A549 (cell line): ENCODE results near the gene MSI2. TPM values are rescaled to one million over a fixed set of nuclear protein-coding genes. Genes with fewer than 3 reads are reported as not detected.

ENCODE experiments used
- ATAC-seq, 2 experiments: fragments of 200-7000 bp in 1 of 2; fragments of >200 bp in 1 of 2; cut with Nextera tagmentation in 1 of 2; cut with Tn5 transposase in 1 of 2; 3 replicates each; pipeline versions ENCODE4 v1.8.0 to v1.9.1; 2018 to 2020; ENCODE audit warnings: mild to moderate bottlenecking in 1 of 2, moderate library complexity in 1 of 2
- CTCF ChIA-PET: fragments of 300-600 bp; sonication (Branson Sonifier 250); formaldehyde crosslinking; extraction: SDS; loops from one replicate; lab custom pipeline; 2021; ENCODE audit warnings: antibody characterized with exemption, inconsistent platforms; lab: Yijun Ruan, JAX
- POLR2A ChIA-PET: fragments of 350-600 bp; formaldehyde crosslinking; extraction: SDS; loops from one replicate; lab custom pipeline; 2021; ENCODE audit warnings: antibody characterized with exemption, inconsistent platforms; lab: Yijun Ruan, JAX
- DNase-seq, 2 experiments: peaks; one replicate each; pipeline versions ENCODE4 v3.0.0 to v3.0.0-alpha.2; 2011 to 2016; ENCODE audit warnings: low read depth in 1 of 2, low spot score in 1 of 2
- FAIRE-seq: peaks from 2 replicates; lab custom pipeline; 2011; peaks lifted over from hg19 to GRCh38; lab: Jason Lieb, UNC
- H3K27ac ChIP-seq, 2 experiments: fragments of >200 bp; sonication (Bioruptor Twin); formaldehyde crosslinking; 3 replicates each; pipeline ENCODE4 v1.5.1; 2016 to 2017
- H3K4me1 ChIP-seq: fragments of >200 bp; sonication (Bioruptor Twin); formaldehyde crosslinking; 3 replicates; pipeline ENCODE4 v1.6.1; 2016
- H3K4me2 ChIP-seq: fragments of >200 bp; sonication (Bioruptor Twin); formaldehyde crosslinking; 3 replicates; pipeline ENCODE4 v1.6.1; 2016
- H3K4me3 ChIP-seq: fragments of >200 bp; sonication (Bioruptor Twin); formaldehyde crosslinking; 3 replicates; pipeline ENCODE4 v1.5.1; 2016
- H3K9me3 ChIP-seq: fragments of >200 bp; sonication (Bioruptor Twin); formaldehyde crosslinking; 3 replicates; pipeline ENCODE4 v1.6.1; 2016
- CBX2 ChIP-seq: fragments of 200-600 bp; sonication (generic); IDR thresholded peaks from 2 replicates; pipeline ENCODE4 v1.6.1; 2016; ENCODE audit warnings: low read depth, mild to moderate bottlenecking, borderline replicate concordance
- CHD2 ChIP-seq: fragments of 150-350 bp; IDR thresholded peaks from 2 replicates; pipeline ENCODE4 v1.6.1; 2014; ENCODE audit warnings: low read length; ENCODE audit not compliant: partially characterized antibody
- EHF ChIP-seq: fragments of 250-450 bp; sonication (Bioruptor Pico); IDR thresholded peaks from 2 replicates; pipeline ENCODE4 v1.5.0; 2020; ENCODE audit warnings: mild to moderate bottlenecking
- FOSB ChIP-seq: fragments of 250-450 bp; sonication (Bioruptor Pico); IDR thresholded peaks from 2 replicates; pipeline ENCODE4 v1.5.0; 2020; ENCODE audit warnings: mild to moderate bottlenecking, moderate library complexity
- FOXS1 ChIP-seq: fragments of 250-450 bp; sonication (Bioruptor Pico); IDR thresholded peaks from 2 replicates; pipeline ENCODE4 v1.5.0; 2020; ENCODE audit warnings: mild to moderate bottlenecking, moderate library complexity
- HDAC2 ChIP-seq: fragments of 200-600 bp; sonication (generic); IDR thresholded peaks from 2 replicates; pipeline ENCODE4 v1.6.1; 2016
- HEYL ChIP-seq: fragments of 250-450 bp; sonication (Bioruptor Pico); IDR thresholded peaks from 2 replicates; pipeline ENCODE4 v1.8.0; 2021; ENCODE audit warnings: mild to moderate bottlenecking, moderate library complexity
- HOXB5 ChIP-seq: fragments of 250-450 bp; sonication (Bioruptor Pico); IDR thresholded peaks from 2 replicates; pipeline ENCODE4 v1.5.0; 2020; ENCODE audit warnings: mild to moderate bottlenecking, moderate library complexity
- KDM1A ChIP-seq: fragments of 200-600 bp; sonication (generic); IDR thresholded peaks from 2 replicates; pipeline ENCODE4 v1.6.1; 2016; ENCODE audit warnings: low read depth, mild to moderate bottlenecking
- MYC ChIP-seq: IDR thresholded peaks from 2 replicates; pipeline ENCODE4 v1.6.1; 2012; ENCODE audit warnings: mild to moderate bottlenecking, inconsistent platforms, low read length, improper control_type of control experiment, borderline replicate concordance
- NFE2L2 ChIP-seq: fragments of 150-350 bp; conservative IDR thresholded peaks from 2 replicates; pipeline ENCODE4 v1.6.1; 2014; ENCODE audit warnings: low read length
- NR3C1 ChIP-seq: fragments of >200 bp; sonication (Bioruptor Twin); formaldehyde crosslinking; IDR thresholded peaks from 3 replicates; pipeline ENCODE4 v1.6.1; 2017
- RAD21 ChIP-seq, 2 experiments: fragments of >200 bp in 1 of 2; sonication (Bioruptor Twin) in 1 of 2; formaldehyde crosslinking in 1 of 2; IDR thresholded peaks in 1 of 2; conservative IDR thresholded peaks in 1 of 2; 2 replicates in 1 of 2; 3 replicates in 1 of 2; pipeline ENCODE4 v1.6.1; 2012 to 2018; ENCODE audit warnings: inconsistent platforms in 1 of 2
- RNF2 ChIP-seq: fragments of 200-600 bp; sonication (generic); IDR thresholded peaks from 2 replicates; pipeline ENCODE4 v1.6.1; 2016; ENCODE audit warnings: low read depth, mild to moderate bottlenecking, antibody characterized with exemption, moderate library complexity, borderline replicate concordance
- SREBF2 ChIP-seq: fragments of 450-650 bp; IDR thresholded peaks from 2 replicates; pipeline ENCODE4 v1.6.1; 2014; ENCODE audit warnings: mild to moderate bottlenecking, moderate library complexity
- WGBS: methylation state at CpG from one replicate; pipeline ENCODE4 v1.1.6; 2017; ENCODE audit errors: missing lambda C conversion rate; 5-methylcytosine and 5-hydroxymethylcytosine counted together
- polyA plus RNA-seq, 4 experiments: library from polyadenylated mRNA; depleted of rRNA in 3 of 4; stranded (reverse); fragments of >200 nt; fragmentation: RNase III in 1 of 4; extraction: RNeasy Plus Mini Kit Qiagen cat#74134 plus additional on column Dnase treatment in 1 of 4; gene quantifications; 2 replicates in 3 of 4; 3 replicates in 1 of 4; pipeline ENCODE4 v1.2.3, GENCODE V29; 2011 to 2017
- TF ChIP-seq, protein P1 (sequence below): fragments of 150-350 bp; IDR thresholded peaks from 2 replicates; pipeline ENCODE4 v1.6.1; 2014; ENCODE audit warnings: low read depth, mild to moderate bottlenecking, low read length
- TF ChIP-seq, protein P2 (sequence below): fragments of 450-650 bp; IDR thresholded peaks from 2 replicates; pipeline ENCODE4 v1.6.1; 2014; ENCODE audit warnings: antibody characterized with exemption

Gene MSI2
- polyA plus RNA-seq, 2 of the 4 experiments (the other 2 are of a cell fraction) = 43.6 to 44.4 TPM

DNA sequence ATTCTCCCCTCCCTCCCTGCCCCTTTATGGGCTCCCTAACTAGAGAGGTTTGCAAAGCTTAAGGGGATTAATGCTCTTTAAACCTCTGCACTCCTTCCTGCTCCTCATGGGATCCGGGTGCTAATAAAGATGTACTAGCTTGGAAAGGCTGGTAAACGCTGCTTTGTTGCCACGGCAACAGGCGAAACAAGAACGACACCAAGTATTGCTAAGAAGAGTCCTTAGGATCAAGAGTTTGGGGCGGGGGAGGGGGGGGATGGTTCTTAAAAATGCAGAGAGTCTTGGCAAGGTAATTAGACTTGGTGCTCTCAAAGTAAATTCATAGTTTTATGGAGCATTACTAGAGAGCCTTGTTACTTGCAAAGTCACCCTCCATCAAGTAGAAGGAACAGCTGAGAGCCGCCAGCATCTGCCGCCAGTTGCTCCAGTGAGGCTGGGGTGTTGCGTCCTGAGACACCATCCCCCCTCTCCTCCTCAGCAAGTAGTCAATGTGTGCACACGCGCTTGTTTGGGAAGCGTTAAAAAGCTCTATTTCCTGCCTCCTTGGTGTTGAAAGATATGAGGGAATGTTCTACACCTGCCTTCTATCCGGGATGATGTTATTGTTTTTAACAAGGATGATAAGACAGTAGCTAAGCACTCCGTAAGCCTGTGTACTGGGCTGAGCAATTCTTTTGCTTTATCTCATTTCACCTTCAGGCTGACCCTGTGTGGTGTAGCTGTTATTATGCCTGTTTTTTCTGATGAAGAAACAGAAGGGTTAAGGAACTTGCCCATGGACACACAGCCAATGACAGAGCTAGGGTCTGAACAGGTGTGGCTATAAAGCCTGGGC, 297.9 kb downstream of the MSI2 start:
- no peak overlapping the region; a peak in 1 of 6 replicates for H3K27ac ChIP-seq
- TF ChIP-seq FOSB (CRISPR knock-in tag) = no peak
- no peak for TF ChIP-seq RNF2
- no peak for ATAC-seq
- ChIA-PET POLR2A (interaction anchor here (1.3 kb wide), 1 partner anchor 12 kb away, joined by 3 read pairs; no protein-coding TSS in a partner anchor), CTCF (interaction anchor here (1.0 to 3.6 kb wide), 7 partner anchors 8 to 311 kb away, joined by 3 to 14 read pairs (median 3); no protein-coding TSS in a partner anchor)
- WGBS = 80% methylated on average over 14 of the region's 14 CpGs
- no peaks in the 10 kb centered on the region for H3K9me3 ChIP-seq
- no peak for FAIRE-seq
- H3K4me2 ChIP-seq = no peak overlapping the region
- H3K4me1 ChIP-seq = peaks cover 26% of the 10 kb centered on the region; the same call in 2 of the 3 replicates
- H3K4me3 ChIP-seq = no peak overlapping the region
- DNase-seq = peak in 1 of 2 experiments; percentile 51

DNA sequence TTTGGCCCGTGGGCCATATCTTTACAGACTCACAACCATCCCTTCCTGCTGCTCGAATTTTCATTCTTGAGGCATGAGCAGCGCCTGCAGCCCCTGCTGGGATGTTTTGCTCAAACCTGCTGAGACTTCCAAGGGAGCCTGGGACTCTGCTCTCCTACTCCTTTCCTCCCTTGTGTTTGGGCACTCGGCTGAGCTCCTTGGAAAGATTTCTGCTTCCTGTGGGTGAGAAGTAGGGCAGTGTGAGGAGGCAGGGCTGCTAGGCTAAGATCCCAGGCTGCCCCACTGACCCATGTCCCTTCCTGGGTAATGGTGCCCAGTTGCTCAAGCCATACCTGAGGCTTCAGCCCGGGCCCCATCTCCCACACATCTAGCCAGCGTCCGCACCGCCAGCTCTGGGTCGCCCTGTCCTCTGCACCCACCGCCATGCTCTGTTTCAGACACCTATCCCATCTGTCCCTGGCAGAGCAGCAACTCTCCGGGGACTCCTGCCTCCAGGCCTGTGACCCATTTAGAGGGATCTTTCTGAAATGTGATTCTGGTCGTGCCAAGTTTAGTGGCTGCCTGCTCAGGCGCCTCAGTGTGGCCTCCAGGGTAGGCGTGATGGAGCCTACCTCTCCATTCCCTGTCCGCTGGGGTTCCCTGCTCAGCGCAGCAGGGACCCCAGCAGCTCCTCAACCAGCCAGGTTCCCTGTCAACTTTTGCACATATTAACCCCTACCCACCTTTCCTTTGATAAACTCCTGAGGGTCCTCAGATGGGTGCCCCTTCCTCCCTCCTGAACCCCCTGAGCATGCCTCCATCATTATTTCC, 298.7 kb downstream of the MSI2 start:
- no peak overlapping the region for H3K4me3 ChIP-seq
- ChIA-PET POLR2A (interaction anchor here (1.3 kb wide), 1 partner anchor 13 kb away, joined by 3 read pairs; no protein-coding TSS in a partner anchor), CTCF (interaction anchor here (1.3 to 3.6 kb wide), 5 partner anchors 8 to 311 kb away, joined by 3 to 14 read pairs (median 4); no protein-coding TSS in a partner anchor)
- no peak for FAIRE-seq
- H3K4me2 ChIP-seq = no peak overlapping the region
- peak overlapping the region in 1 of 2 experiments; percentile 8; a peak in 1 of 6 replicates for H3K27ac ChIP-seq
- TF ChIP-seq SREBF2 (no peak), NR3C1 (no peak), HEYL (no peak), CHD2 (no peak), HDAC2 (no peak), HOXB5 (CRISPR knock-in tag) (no peak), MYC (no peak), CBX2 (no peak), EHF (no peak)
- TF ChIP-seq, protein P1, sequence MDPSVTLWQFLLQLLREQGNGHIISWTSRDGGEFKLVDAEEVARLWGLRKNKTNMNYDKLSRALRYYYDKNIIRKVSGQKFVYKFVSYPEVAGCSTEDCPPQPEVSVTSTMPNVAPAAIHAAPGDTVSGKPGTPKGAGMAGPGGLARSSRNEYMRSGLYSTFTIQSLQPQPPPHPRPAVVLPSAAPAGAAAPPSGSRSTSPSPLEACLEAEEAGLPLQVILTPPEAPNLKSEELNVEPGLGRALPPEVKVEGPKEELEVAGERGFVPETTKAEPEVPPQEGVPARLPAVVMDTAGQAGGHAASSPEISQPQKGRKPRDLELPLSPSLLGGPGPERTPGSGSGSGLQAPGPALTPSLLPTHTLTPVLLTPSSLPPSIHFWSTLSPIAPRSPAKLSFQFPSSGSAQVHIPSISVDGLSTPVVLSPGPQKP = no peak
- ATAC-seq = no peak
- 87% methylated on average over 16 of the region's 16 CpGs for WGBS
- no peak for DNase-seq
- no peaks in the 10 kb centered on the region for H3K9me3 ChIP-seq
- peaks cover 21% of the 10 kb centered on the region; the same call in 2 of the 3 replicates for H3K4me1 ChIP-seq

DNA sequence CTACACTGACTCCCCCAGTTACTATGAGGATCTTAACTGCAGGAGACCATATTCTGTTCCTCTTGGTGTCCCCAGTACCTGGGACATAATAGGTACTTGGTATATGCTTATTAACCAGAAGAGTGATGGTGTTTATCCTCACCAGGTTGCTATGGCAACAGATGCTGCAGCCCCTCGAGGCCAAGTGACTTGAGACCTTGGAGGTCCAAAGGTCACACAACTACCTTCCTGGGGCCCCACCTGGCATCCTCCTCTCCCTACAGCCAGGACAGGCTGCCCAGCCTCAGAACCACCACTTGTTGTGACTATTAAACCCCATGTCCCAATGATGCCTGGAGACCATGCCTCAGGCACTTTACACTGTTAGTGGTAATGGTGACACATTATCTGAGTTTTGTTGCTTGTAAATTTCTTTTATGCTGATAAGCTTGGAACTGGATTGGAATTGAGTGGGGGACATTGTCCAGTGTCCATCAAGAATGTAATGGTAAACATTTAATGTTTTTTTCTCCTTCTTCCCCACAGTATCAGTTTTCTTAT, 299.4 kb downstream of the MSI2 start:
- Histone ChIP-seq H3K9me3 (no peaks in the 10 kb centered on the region), H3K4me2 (no peak overlapping the region), H3K4me1 (peaks cover 22% of the 10 kb centered on the region; the same call in 2 of the 3 replicates), H3K4me3 (no peak overlapping the region), H3K27ac (no peak overlapping the region)
- no peak for FAIRE-seq
- ATAC-seq = no peak
- TF ChIP-seq RAD21 (conservative IDR thresholded peaks at IDR 0.05 in 1 of 2, IDR thresholded peaks at IDR 0.05 in 1 of 2) = no peak
- no peak for TF ChIP-seq FOXS1 (CRISPR knock-in tag)
- no peak for TF ChIP-seq MYC
- WGBS = 38% methylated on average over 1 of the region's 1 CpG
- ChIA-PET CTCF (interaction anchor here (1.4 to 3.6 kb wide), 3 partner anchors 42 to 312 kb away, joined by 3 to 14 read pairs (median 4); no protein-coding TSS in a partner anchor), POLR2A (no interaction called here)
- no peak for DNase-seq

DNA sequence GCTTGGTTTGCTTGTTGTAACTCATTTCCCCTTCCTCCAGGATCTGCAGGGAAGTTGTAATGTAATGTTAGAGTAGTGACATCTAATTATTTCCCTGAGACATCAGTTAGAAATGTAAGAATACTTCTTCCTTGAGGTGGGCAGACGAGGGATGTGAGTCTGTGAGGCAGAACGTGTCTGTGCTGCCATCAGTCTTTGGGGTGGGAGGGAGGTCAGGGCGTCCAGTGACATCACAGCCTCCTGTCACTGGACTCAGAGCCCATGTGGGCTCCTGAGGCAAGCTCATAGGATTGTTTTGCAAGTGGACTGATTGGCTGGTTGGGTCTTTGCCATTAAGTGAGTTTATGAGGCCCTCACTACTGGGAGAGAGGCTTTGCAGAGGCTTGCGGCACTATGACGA, 300.0 kb downstream of the MSI2 start:
- no peaks in the 10 kb centered on the region for H3K9me3 ChIP-seq
- ChIA-PET CTCF (interaction anchor here (0.6 to 3.6 kb wide), 7 partner anchors 33 to 313 kb away, joined by 3 to 14 read pairs (median 3); no protein-coding TSS in a partner anchor), POLR2A (no interaction called here)
- FAIRE-seq = no peak
- no peak overlapping the region for H3K27ac ChIP-seq
- no peak for ATAC-seq
- H3K4me3 ChIP-seq = no peak overlapping the region
- TF ChIP-seq NFE2L2 (no peak), KDM1A (no peak)
- TF ChIP-seq, protein P2, sequence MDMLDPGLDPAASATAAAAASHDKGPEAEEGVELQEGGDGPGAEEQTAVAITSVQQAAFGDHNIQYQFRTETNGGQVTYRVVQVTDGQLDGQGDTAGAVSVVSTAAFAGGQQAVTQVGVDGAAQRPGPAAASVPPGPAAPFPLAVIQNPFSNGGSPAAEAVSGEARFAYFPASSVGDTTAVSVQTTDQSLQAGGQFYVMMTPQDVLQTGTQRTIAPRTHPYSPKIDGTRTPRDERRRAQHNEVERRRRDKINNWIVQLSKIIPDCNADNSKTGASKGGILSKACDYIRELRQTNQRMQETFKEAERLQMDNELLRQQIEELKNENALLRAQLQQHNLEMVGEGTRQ = no peak
- no peak overlapping the region for H3K4me2 ChIP-seq
- peaks cover 28% of the 10 kb centered on the region for H3K4me1 ChIP-seq
- WGBS = 90% methylated on average over 5 of the region's 5 CpGs
- DNase-seq = no peak
